HG03095 (cell line): ENCODE data around the gene MEGF6.

Experiments
- ATAC-seq: cut with Tn5 transposase; IDR thresholded peaks from one replicate; pipeline ENCODE4 v1.9.1; 2021; ENCODE audit warnings: moderate library complexity; ENCODE audit not compliant: unreplicated experiment

The MEGF6 gene

GRCh38 chr1:3453203-3453761 lies 158.0 kb downstream of the MEGF6 start:
- ATAC-seq: no peak

- no peak for ATAC-seq
Measured at GRCh38 chr1:3452866-3453175, 158.5 kb downstream of the MEGF6 start.

DNA sequence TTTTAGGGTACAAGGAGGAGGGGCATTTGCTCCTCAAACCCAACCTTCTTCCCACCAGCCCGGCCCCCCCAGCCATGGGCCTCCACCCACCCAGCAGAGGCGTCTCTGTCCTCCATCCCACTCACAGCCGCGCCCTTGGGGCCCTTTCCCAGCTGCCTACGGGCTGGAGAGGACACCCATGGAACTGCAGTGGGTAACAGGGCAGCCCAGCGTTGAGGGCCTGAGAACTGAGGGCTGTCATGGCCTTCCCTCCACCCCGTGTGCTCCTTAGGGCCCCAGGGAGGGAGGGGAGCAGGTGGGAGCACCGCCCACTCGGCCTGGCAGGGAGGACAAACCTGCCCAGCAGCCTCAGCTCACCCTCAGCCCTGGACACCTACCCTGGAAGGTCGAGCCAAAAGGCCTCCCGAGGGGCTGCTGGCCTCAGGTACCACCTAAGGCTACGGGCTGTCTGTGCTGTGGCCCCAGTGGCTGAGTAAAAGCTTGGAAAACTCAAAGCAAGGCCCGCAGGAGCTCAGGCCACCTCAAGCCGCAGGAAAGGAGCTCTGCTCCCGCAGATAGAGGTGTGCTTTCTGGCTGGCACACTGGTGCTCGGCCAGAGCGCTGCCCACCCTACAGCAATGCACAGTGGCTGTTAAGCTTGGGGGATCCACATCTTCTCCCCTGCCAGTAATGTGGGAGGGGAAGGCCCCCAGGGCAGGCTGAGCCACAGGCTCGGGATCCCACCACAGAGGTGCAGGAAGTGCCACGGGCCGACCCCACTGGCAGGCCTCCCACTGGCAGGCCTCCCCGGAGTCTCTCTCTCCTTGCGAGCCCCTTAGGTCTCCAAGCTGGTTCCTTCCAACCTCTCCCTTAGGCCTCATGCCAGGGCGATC lies 159.1 kb downstream of the MEGF6 start:
- ATAC-seq: no peak

GRCh38 chr1:3450983-3451382 lies 160.3 kb downstream of the MEGF6 start:
- no peak for ATAC-seq

- ATAC-seq: no peak
Measured at GRCh38 chr1:3450202-3450863, 161.0 kb downstream of the MEGF6 start.

DNA sequence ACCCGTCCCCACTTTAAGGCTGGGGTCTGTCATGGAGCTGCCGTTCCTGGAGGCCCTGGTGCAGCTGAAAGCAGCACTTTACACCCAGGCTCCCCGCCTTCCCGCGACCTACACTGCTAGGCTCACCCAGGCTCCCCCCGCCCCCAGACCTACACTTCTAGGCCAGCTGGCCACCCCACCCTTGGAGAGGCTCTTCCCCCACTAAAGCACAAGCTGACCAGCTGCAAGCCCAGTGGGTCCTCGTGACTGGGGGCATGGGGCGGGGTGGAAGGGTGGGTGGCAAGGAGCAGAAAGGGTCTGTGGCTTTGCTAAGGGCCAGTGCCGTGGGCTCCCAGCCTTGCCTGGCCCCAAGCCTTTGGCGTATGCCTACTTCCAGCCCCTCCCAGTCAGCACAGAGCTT lies 166.6 kb downstream of the MEGF6 start:
- ATAC-seq: no peak

DNA sequence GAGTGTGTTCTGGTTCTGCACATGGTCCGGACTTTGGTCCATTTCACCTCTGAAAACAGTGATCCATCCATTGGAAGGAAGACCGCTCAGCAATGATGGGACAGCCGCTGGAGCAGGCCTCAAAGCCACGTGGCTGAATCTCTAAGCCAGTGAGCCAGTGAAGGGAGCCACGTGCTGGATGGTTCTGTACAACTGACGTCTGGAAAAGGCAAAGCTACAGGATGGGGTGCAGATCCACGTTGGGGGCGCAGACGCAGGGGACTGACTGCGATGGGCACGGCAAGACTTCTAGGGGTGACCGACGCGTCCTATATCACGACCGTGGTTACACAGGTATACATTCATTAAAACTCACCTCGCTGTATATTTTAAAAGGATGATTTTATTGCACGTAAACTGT lies 167.0 kb downstream of the MEGF6 start:
- no peak for ATAC-seq

DNA sequence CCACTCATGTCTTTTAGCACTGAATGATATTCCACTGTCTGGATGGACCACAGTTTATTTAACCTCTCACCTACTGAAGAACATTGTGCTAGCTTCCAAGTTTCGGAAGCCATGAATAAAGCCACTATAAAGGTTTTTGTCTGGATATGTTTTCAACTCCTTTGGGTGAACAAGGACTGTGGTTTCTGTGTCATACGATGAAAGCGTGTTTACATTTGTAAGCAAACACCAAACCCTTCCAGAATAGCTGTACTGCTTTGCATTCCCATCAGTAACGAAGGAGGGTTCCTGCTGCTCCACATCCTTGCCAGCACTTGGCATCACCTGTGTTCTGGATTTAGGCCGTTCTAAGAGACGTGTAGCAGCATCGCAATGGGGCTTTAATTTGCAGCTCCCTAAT lies 167.5 kb downstream of the MEGF6 start:
- no peak for ATAC-seq

DNA sequence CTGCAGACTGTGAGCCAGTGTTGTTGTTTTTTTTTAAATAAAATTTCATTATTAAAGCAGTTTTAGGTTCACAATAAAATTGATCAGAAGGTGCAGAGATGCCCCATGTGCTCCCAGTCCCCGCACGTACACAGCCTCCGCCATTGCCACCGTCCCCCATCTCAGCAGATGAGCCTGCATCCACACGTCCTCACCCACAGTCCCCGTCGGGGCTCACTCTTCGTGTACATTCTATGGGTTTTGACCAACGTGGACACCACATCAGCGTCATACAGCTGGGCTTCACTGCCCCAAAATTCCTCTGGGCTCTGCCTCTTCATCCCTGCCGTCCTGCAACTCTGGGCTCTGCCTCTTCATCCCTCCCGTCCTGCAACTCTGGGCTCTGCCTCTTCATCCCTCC lies 168.4 kb downstream of the MEGF6 start:
- ATAC-seq: no peak

- no peak for ATAC-seq
Measured at GRCh38 chr1:3442331-3442730, 169.0 kb downstream of the MEGF6 start.

GRCh38 chr1:3441880-3442279 lies 169.4 kb downstream of the MEGF6 start:
- no peak for ATAC-seq

- ATAC-seq: no peak
Measured at GRCh38 chr1:3441410-3441847, 169.9 kb downstream of the MEGF6 start.

DNA sequence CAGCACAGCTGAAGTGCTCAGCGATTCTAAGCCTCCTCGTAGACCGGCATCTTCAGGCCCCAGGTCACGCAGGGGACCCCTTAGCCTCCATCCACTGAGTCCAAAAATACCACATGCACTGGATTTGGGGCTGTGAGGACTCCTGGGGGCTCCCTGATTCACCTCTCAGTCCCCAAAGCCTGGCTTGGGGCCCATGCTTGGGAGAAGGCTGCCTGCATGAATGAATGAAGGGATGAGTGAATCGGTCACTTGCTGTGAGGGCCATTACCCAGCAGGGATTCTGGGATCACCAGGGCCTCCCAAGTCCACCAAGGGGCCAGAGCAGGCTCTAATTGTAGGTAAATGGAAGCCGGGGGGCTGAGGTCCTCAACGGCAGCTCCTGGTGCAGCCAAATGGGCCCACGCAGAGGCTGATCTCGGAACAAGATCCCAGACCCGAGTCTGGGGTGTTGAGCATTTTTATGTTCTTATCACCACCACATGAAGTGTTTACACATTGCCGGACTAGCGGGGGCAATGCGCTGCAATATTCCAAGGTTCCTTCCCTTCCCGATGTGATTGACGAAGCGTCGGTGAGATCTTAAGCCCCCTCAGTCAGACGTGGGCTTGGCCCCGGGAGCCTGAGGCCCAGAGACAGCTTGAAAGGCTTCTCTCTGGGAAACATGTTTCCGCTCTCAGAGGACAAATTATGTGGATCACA lies 170.4 kb downstream of the MEGF6 start:
- ATAC-seq: no peak

GRCh38 chr1:3440300-3440681 lies 171.0 kb downstream of the MEGF6 start:
- no peak for ATAC-seq
